ENCODE data around the gene GPX4.
A peak's percentile ranks its signal among the peaks of the same experiment; 100 is the strongest.

- TF ChIP-seq TAF1 (IDR thresholded peaks at IDR 0.05; ENCODE audit: borderline replicate concordance, insufficient read depth, low read length) (no peak), POLR2AphosphoS5 (IDR thresholded peaks at IDR 0.05; ENCODE audit: low read depth, low read length) (no peak), FOXP2 (optimal IDR thresholded peaks at IDR 0.05; ENCODE audit: borderline replicate concordance, extremely low read depth, extremely low read length, insufficient read depth) (peak; percentile 52), REST (IDR thresholded peaks at IDR 0.05; ENCODE audit: insufficient read depth in 1 of 2, low read depth in 2 of 2, low read length in 2 of 2) (no peak)
Observed at GRCh38 chr19:1132552-1133383, 29.0 kb downstream of the GPX4 start.
